Lower lobe of right lung (tissue), 2 donors: ENCODE results near the gene EEF1A2. TPM values are rescaled to one million over a fixed set of nuclear protein-coding genes. Genes with fewer than 3 reads are reported as not detected.

Experiments
- ATAC-seq, 2 donors: fragments of 200-7000 bp; cut with Tn5 transposase; one replicate each; pipeline ENCODE4 v1.9.1; 2020 to 2022; ENCODE audit warnings: mild to moderate bottlenecking in 2 of 2, moderate library complexity in 2 of 2
- DNase-seq: peaks from one replicate; pipeline ENCODE4 v3.0.0-alpha.2; 2020
- H3K27ac ChIP-seq: fragments of 200-600 bp; one replicate; pipeline ENCODE4 v1.8.0; 2022
- H3K27me3 ChIP-seq: fragments of 200-600 bp; one replicate; pipeline ENCODE4 v1.8.0; 2022; ENCODE audit warnings: low read depth
- H3K36me3 ChIP-seq: fragments of 200-600 bp; one replicate; pipeline ENCODE4 v1.8.0; 2022; ENCODE audit warnings: mild to moderate bottlenecking
- H3K4me1 ChIP-seq: fragments of 200-600 bp; one replicate; pipeline ENCODE4 v1.8.0; 2022
- H3K4me3 ChIP-seq: fragments of 200-600 bp; one replicate; pipeline ENCODE4 v1.8.0; 2022; ENCODE audit warnings: mild to moderate bottlenecking
- H3K9me3 ChIP-seq: fragments of 200-600 bp; one replicate; pipeline ENCODE4 v1.8.0; 2022
- CTCF ChIP-seq: fragments of 200-600 bp; IDR thresholded peaks from one replicate; pipeline ENCODE4 v1.8.0; 2022; ENCODE audit warnings: antibody characterized with exemption, mild to moderate bottlenecking
- intact Hi-C: fragments of 100-400 bp; cut with DNase I; formaldehyde crosslinking; loops from one replicate; pipeline ENCODE4 v1.11.0; 2022
- total RNA-seq: library from RNA; stranded (reverse); fragmentation: NEBNext Ultra II Directional; extraction: Animal tissue kit (Norgen Biotek cat#: 25700); gene quantifications from one replicate; pipeline ENCODE4 v1.2.1, GENCODE V29; 2021
- donor health status: DM: no; HTN: yes; CAD: no; lungs with severe emphysema.

Gene EEF1A2
- total RNA-seq, 1 donor from 2014 or later, result 0.77 TPM

- intact Hi-C loops, result no loop called here
- H3K4me3 ChIP-seq, result peak overlapping the region; percentile 93
- TF ChIP-seq CTCF, result peak; percentile 23
- H3K36me3 ChIP-seq, result peaks cover 19% of the 10 kb centered on the region
- H3K4me1 ChIP-seq, result peaks cover 30% of the 10 kb centered on the region
- peak overlapping the region; percentile 96 for H3K27ac ChIP-seq
- H3K9me3 ChIP-seq, result no peaks in the 10 kb centered on the region
- ATAC-seq (peak; percentile 80), DNase-seq (peak; percentile 87)
- no peaks in the 10 kb centered on the region for H3K27me3 ChIP-seq
Observed at GRCh38 chr20:63520934-63521601, 22.2 kb upstream of the EEF1A2 start.

DNA sequence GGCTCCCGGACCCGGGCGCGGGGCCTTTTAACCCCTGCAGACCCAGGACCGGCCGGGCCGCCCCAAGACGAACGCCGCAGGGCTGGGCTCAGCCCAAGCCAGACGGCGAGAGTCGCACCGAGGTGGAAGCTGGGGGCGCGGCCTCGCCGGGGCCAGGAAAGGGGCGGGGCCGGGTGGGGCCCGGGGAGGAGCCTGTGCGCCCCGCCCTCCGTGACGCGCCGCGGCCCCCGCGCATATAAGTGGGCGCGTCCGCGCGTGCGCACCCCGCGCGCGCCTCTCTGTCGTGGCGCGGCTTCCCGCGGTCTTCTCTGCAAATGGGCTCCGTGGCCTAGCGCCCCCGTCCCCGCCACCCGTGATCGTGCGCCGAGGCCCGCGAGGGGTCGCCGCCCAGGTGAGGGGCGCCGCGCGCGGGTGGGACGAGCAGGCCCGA, 21.6 kb upstream of the EEF1A2 start, which contains the start of gene PPDPF:
TSS of gene PPDPF (plus strand) at position 262 of the 430 bp plus-strand sequence. CDS start 544 bp downstream, outside the sequence.
- ATAC-seq (peak; percentile 93 to 95), DNase-seq (peak; percentile 87)
- Histone ChIP-seq H3K27me3 (no peaks in the 10 kb centered on the region), H3K9me3 (no peaks in the 10 kb centered on the region), H3K36me3 (peaks cover 19% of the 10 kb centered on the region), H3K27ac (peak within 1 kb of the TSS; percentile 96), H3K4me1 (peaks cover 30% of the 10 kb centered on the region), H3K4me3 (peak within 1 kb of the TSS; percentile 93)
- no peak for TF ChIP-seq CTCF
- intact Hi-C loops, result no loop called here

GRCh38 chr20:63519668-63520503, 21.0 kb upstream of the EEF1A2 start:
- Histone ChIP-seq H3K27me3 (no peaks in the 10 kb centered on the region), H3K9me3 (no peaks in the 10 kb centered on the region), H3K27ac (peak overlapping the region; percentile 96), H3K4me3 (peak overlapping the region; percentile 93), H3K4me1 (peaks cover 30% of the 10 kb centered on the region), H3K36me3 (peaks cover 19% of the 10 kb centered on the region)
- intact Hi-C loops, result no loop called here
- TF ChIP-seq CTCF, result peak; percentile 30
- ATAC-seq, result peak; percentile 71 to 74
- peak; percentile 73 for DNase-seq

DNA sequence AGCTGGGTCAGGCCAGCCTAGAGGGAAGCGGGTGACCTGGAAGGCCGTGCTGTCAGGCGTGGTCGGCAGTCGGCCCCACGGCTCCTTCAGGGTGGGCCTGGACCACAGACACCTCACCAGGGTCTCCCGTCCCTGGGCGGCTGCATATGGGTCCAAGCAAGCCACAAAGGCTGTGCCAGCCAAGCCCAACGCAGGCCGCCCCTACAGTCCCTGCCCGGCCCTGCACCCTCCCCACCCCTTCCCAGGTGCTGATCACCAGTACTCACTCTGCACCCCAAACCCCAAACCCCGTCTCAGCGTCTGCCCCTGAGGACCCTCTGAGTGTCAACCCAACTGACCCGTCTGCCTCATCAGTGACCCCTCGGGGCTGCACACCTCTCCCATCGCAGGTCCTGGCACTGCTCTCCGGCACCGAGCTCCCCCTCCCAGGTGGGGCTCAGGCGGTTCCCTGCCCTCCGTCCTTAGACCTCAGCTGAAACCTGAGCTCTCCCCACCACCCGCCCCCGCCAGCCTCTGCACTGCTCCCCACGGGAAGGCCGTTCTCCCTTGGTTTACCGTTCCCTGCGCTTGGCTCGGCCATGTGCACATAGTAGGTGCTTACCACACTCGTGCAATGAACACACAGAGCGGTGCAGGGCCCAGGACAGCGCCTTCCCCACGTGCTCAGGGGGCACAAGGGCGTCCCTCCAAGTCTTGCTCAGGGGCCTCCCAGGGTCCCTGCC, 20.2 kb upstream of the EEF1A2 start:
- DNase-seq (peak; percentile 52), ATAC-seq (no peak)
- Histone ChIP-seq H3K4me1 (peaks cover 30% of the 10 kb centered on the region), H3K4me3 (peak overlapping the region; percentile 93), H3K9me3 (no peaks in the 10 kb centered on the region), H3K27me3 (no peaks in the 10 kb centered on the region), H3K36me3 (peaks cover 19% of the 10 kb centered on the region), H3K27ac (peak overlapping the region; percentile 96)
- no peak for TF ChIP-seq CTCF
- intact Hi-C loops, result no loop called here

DNA sequence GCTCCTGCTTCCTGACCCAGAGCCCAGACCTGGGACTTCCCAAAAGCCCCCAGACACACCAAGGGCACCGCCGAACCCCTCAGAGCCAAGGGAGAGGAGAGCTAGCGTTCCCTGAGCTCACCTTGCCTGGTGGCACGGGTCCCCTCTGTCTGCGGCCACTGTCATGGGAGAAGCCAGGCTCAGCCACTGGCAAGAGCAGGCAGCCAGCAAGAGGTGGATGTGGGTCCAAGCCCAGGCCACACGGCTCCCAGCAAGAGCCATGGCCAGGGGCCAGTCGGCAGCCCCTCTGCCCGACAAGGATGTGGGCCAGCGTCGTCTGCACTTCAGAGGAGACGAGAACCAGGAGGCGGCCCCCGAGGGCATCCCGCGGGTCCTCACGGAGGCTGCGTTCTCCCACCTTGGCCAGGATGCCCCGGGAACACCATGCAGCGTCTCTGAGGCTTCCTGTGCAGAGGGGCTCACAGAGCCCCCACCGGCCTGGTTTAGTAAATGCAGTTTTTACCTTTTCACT, 19.5 kb upstream of the EEF1A2 start:
- intact Hi-C loops, result no loop called here
- Histone ChIP-seq H3K27ac (no peak overlapping the region), H3K27me3 (no peaks in the 10 kb centered on the region), H3K4me3 (no peak overlapping the region), H3K4me1 (peaks cover 30% of the 10 kb centered on the region), H3K36me3 (peaks cover 14% of the 10 kb centered on the region), H3K9me3 (no peaks in the 10 kb centered on the region)
- peak; percentile 41 for DNase-seq
- no peak for TF ChIP-seq CTCF
- ATAC-seq, result no peak
